Measurements from ENCODE around the gene SOCS4. TPM values are rescaled to one million over a fixed set of nuclear protein-coding genes. Genes with fewer than 3 reads are reported as not detected.
A peak's percentile ranks its signal among the peaks of the same experiment; 100 is the strongest.

SOCS4 gene, protein sequence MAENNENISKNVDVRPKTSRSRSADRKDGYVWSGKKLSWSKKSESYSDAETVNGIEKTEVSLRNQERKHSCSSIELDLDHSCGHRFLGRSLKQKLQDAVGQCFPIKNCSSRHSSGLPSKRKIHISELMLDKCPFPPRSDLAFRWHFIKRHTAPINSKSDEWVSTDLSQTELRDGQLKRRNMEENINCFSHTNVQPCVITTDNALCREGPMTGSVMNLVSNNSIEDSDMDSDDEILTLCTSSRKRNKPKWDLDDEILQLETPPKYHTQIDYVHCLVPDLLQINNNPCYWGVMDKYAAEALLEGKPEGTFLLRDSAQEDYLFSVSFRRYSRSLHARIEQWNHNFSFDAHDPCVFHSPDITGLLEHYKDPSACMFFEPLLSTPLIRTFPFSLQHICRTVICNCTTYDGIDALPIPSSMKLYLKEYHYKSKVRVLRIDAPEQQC
- 10 to 100 TPM; 19.5 to 20.7 TPM for total RNA-seq
- polyA plus RNA-seq (2013, experiment 1 of 2) = 14.7 TPM
- 13.1 TPM for polyA plus RNA-seq (2013, experiment 2 of 2)
- 42.1 to 285 (median 84.6) reads per million in 172 experiments for total RNA-seq

DNA sequence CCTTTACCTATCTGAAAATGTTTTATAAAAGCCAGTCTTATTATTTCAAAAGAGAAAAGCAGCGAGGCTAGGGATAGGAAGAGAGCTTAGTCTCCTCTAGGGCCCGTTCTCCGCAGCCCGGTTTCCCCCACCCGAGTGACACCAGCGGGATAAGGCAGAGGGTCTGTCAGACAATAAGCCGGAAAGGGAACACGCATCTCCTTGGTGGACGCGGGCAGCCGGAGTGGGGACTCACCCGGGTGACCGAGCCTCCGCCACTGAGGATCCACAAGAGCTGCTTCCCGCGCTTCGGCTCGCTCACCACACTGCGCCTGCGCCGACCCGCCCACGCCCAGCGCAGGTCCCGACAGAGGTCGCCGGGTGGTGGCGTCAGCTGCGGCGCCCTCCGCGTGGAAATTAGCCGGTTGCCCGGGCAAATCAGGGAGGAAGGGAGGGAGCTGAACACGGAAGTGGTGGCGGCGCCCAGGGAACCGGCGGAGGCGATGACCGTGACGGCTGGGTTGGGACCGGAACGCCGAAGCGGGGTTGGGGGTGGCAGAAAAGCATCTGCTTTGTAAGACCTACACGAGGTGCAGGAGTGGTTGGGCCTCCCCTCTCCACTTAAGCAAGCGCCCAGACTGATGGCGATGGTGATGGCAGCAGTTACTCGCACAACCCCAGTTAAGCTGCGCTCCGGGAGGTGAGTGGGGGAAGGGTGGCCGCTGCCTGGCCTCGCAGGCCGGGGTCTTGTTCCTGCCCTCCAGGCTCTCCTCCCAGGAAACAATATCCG is at the start of gene SOCS4, which contains the start of gene WDHD1:
SOCS4 (plus strand) TSS at position 444 of the 769 bp plus-strand sequence. CDS start 15,806 bp downstream, outside the sequence.
WDHD1 (minus strand) TSS at position 307 of the 769 bp plus-strand sequence. CDS start 312 bp downstream, outside the sequence.
- DNase-seq (peak; percentile 90 to 98 (median 94)), ATAC-seq (ENCODE audit: poor library complexity) (peak; percentile 87)
- Histone ChIP-seq H3K36me3 (ENCODE audit: insufficient read depth, low read length) (peaks cover under 1% of the 10 kb centered on the region), H3K4me1 (ENCODE audit: insufficient read depth, low read length) (peaks cover 9% of the 10 kb centered on the region), H3K4me3 (ENCODE audit: low read length) (peak within 1 kb of the TSS; percentile 79), H3K27ac (ENCODE audit: low read depth in 1 of 2, low read length in 2 of 2) (peak within 1 kb of the TSS; percentile 78 to 87), H3K9me3 (ENCODE audit: control insufficient read depth in 1 of 2, insufficient read depth in 1 of 2, low read length in 2 of 2) (no peaks in the 10 kb centered on the region), H3K27me3 (ENCODE audit: control insufficient read depth in 1 of 2, insufficient read depth in 2 of 2, low read length in 2 of 2) (no peaks in the 10 kb centered on the region)
- TF ChIP-seq, protein P1, sequence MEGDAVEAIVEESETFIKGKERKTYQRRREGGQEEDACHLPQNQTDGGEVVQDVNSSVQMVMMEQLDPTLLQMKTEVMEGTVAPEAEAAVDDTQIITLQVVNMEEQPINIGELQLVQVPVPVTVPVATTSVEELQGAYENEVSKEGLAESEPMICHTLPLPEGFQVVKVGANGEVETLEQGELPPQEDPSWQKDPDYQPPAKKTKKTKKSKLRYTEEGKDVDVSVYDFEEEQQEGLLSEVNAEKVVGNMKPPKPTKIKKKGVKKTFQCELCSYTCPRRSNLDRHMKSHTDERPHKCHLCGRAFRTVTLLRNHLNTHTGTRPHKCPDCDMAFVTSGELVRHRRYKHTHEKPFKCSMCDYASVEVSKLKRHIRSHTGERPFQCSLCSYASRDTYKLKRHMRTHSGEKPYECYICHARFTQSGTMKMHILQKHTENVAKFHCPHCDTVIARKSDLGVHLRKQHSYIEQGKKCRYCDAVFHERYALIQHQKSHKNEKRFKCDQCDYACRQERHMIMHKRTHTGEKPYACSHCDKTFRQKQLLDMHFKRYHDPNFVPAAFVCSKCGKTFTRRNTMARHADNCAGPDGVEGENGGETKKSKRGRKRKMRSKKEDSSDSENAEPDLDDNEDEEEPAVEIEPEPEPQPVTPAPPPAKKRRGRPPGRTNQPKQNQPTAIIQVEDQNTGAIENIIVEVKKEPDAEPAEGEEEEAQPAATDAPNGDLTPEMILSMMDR (IDR thresholded peaks at IDR 0.05) = peak; percentile 9
- POLR2A ChIA-PET = interaction anchor here (0.8 to 2.4 kb wide), 13 partner anchors 11 to 1091 kb away, joined by 3 to 58 read pairs (median 4); partner anchors contain the start of genes CGRRF1, DLGAP5, GCH1 and MAPK1IP1L
- peaks cover 62% of the 10 kb centered on the region for H3K4me1 Mint-ChIP-seq (ENCODE audit: low read depth)
- intact Hi-C loops (cut with DNase I, micrococcal nuclease) = loop anchor here (1.0 to 10.0 kb wide), 7 partner anchors 24 to 558 kb away; partner anchors contain the start of genes GCH1 (in 2 of the 2), MAPK1IP1L (in 2 of the 2), DLGAP5 (in 1 of the 2) and KTN1 (in 1 of the 2)
- peaks cover 16% of the 10 kb centered on the region for H3K36me3 Mint-ChIP-seq (ENCODE audit: low read depth)
- no peaks in the 10 kb centered on the region for H3K9me3 Mint-ChIP-seq
- peak within 1 kb of the TSS; percentile 91 for H3K4me3 Mint-ChIP-seq
- H3K27ac Mint-ChIP-seq = peak within 1 kb of the TSS; percentile 88
- H3K27me3 Mint-ChIP-seq = no peaks in the 10 kb centered on the region
- CTCF ChIA-PET = interaction anchor here (0.7 to 4.0 kb wide), 10 partner anchors 9 to 145 kb away, joined by 3 to 55 read pairs (median 4); partner anchors contain the start of gene MAPK1IP1L

DNA sequence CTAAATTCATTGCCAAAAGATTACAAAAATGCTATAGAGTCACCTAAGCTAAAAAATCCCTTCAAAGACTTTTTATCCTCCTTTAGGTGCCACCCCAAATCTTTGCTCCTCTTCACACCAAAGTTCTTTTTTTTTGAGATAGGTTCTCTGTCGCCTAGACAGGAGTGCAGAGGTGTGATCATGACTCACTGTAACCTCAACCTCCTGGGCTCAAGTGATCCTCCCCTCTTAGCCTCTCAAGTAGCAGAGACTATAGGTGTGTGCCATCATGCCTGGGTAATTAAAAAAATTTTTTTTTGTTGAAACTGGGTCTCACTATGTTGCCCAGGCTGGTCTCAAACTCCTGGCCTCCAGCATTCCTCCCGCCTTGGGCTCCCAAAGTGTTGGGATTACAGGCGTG is 48.0 kb upstream of the SOCS4 start:
- Histone ChIP-seq H3K27ac (ENCODE audit: low read depth in 1 of 2, low read length in 2 of 2) (no peak overlapping the region), H3K4me3 (ENCODE audit: low read length) (no peak overlapping the region), H3K9me3 (ENCODE audit: control insufficient read depth in 1 of 2, insufficient read depth in 1 of 2, low read length in 2 of 2) (no peaks in the 10 kb centered on the region), H3K27me3 (ENCODE audit: control insufficient read depth in 1 of 2, insufficient read depth in 2 of 2, low read length in 2 of 2) (no peaks in the 10 kb centered on the region), H3K4me1 (ENCODE audit: insufficient read depth, low read length) (peaks cover 2% of the 10 kb centered on the region), H3K36me3 (ENCODE audit: insufficient read depth, low read length) (no peaks in the 10 kb centered on the region)
- TF ChIP-seq, protein P1 (IDR thresholded peaks at IDR 0.05) = no peak
- intact Hi-C loops (cut with DNase I, micrococcal nuclease) = no loop called here
- no peaks in the 10 kb centered on the region for H3K4me1 Mint-ChIP-seq (ENCODE audit: low read depth)
- H3K4me3 Mint-ChIP-seq = no peak overlapping the region
- no peaks in the 10 kb centered on the region for H3K9me3 Mint-ChIP-seq
- CTCF ChIA-PET = no interaction called here
- no peak overlapping the region for H3K27ac Mint-ChIP-seq
- DNase-seq = no peak
- H3K36me3 Mint-ChIP-seq (ENCODE audit: low read depth) = peaks cover 4% of the 10 kb centered on the region
- no peaks in the 10 kb centered on the region for H3K27me3 Mint-ChIP-seq
- POLR2A ChIA-PET = no interaction called here
- ATAC-seq (ENCODE audit: poor library complexity) = no peak

DNA sequence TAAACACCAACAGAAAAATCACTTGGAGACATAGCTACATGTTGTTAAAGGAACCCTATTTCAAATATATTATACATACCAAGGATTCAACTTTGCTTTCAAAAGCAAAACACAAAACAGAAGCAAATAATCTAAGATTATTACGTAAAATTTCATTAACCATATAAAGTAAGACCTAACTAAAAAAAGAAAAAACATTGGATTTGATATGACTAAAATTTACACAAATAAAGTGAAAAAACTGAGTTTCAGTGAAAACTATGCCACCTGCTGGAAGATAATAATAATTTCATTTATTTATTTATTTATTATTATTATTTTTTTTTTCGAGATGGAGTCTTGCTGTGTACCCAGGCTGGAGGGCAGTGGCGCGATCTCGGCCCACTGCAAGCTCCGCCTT is 45.3 kb upstream of the SOCS4 start:
- Histone ChIP-seq H3K36me3 (ENCODE audit: insufficient read depth, low read length) (no peaks in the 10 kb centered on the region), H3K9me3 (ENCODE audit: control insufficient read depth in 1 of 2, insufficient read depth in 1 of 2, low read length in 2 of 2) (no peaks in the 10 kb centered on the region), H3K27ac (ENCODE audit: low read depth in 1 of 2, low read length in 2 of 2) (no peak overlapping the region), H3K4me1 (ENCODE audit: insufficient read depth, low read length) (no peaks in the 10 kb centered on the region), H3K27me3 (ENCODE audit: control insufficient read depth in 1 of 2, insufficient read depth in 2 of 2, low read length in 2 of 2) (no peaks in the 10 kb centered on the region), H3K4me3 (ENCODE audit: low read length) (no peak overlapping the region)
- TF ChIP-seq, protein P1 (IDR thresholded peaks at IDR 0.05) = peak; percentile 50
- Mint-ChIP-seq H3K9me3 (no peaks in the 10 kb centered on the region), H3K4me3 (no peak overlapping the region), H3K36me3 (ENCODE audit: low read depth) (peaks cover 14% of the 10 kb centered on the region), H3K4me1 (ENCODE audit: low read depth) (no peaks in the 10 kb centered on the region), H3K27ac (no peak overlapping the region), H3K27me3 (no peaks in the 10 kb centered on the region)
- DNase-seq (no peak), ATAC-seq (ENCODE audit: poor library complexity) (no peak)
- ChIA-PET CTCF (no interaction called here), POLR2A (no interaction called here)
- intact Hi-C loops (cut with DNase I, micrococcal nuclease) = loop anchor here (2.0 to 10.0 kb wide), 2 partner anchors 417 kb away; partner anchors contain the start of gene SAMD4A (in 1 of the 2)
